Measurements from ENCODE around the gene NFKBIE.

Gene NFKBIE

GRCh38 chr6:44284867-44285266 is 19.5 kb upstream of the NFKBIE start:
- Histone ChIP-seq H3K36me3 (ENCODE audit: control insufficient read depth, insufficient read depth, low read length) (no peaks in the 10 kb centered on the region), H3K79me2 (no peaks in the 10 kb centered on the region), H3K27ac (no peak overlapping the region), H3K9me3 (ENCODE audit: control insufficient read depth, low read length) (no peaks in the 10 kb centered on the region), H3K4me2 (ENCODE audit: low read length) (no peak overlapping the region), H3K4me3 (ENCODE audit: low read depth, low read length) (no peak overlapping the region), H2AFZ (no peak overlapping the region), H3K27me3 (ENCODE audit: control insufficient read depth, insufficient read depth, low read length) (no peaks in the 10 kb centered on the region), H3K9ac (no peak overlapping the region), H3K4me1 (no peaks in the 10 kb centered on the region)
- no peak for TF ChIP-seq CTCF (IDR thresholded peaks at IDR 0.05)

GRCh38 chr6:44284121-44284520 is 18.8 kb upstream of the NFKBIE start:
- no peak overlapping the region for H3K4me3 ChIP-seq (ENCODE audit: low read depth, low read length)
- H3K4me1 ChIP-seq, result no peaks in the 10 kb centered on the region
- TF ChIP-seq CTCF (IDR thresholded peaks at IDR 0.05), result no peak
- no peak overlapping the region for H3K9ac ChIP-seq
- H3K9me3 ChIP-seq (ENCODE audit: control insufficient read depth, low read length), result no peaks in the 10 kb centered on the region
- no peak overlapping the region for H3K4me2 ChIP-seq (ENCODE audit: low read length)
- no peak overlapping the region for H3K27ac ChIP-seq
- no peaks in the 10 kb centered on the region for H3K36me3 ChIP-seq (ENCODE audit: control insufficient read depth, insufficient read depth, low read length)
- no peaks in the 10 kb centered on the region for H3K79me2 ChIP-seq
- no peaks in the 10 kb centered on the region for H3K27me3 ChIP-seq (ENCODE audit: control insufficient read depth, insufficient read depth, low read length)
- H2AFZ ChIP-seq, result no peak overlapping the region

GRCh38 chr6:44278774-44279697 is 13.7 kb upstream of the NFKBIE start:
- H3K36me3 ChIP-seq (ENCODE audit: control insufficient read depth, insufficient read depth, low read length), result no peaks in the 10 kb centered on the region
- H2AFZ ChIP-seq, result no peak overlapping the region
- no peaks in the 10 kb centered on the region for H3K9me3 ChIP-seq (ENCODE audit: control insufficient read depth, low read length)
- H3K27me3 ChIP-seq (ENCODE audit: control insufficient read depth, insufficient read depth, low read length), result no peaks in the 10 kb centered on the region
- H3K27ac ChIP-seq, result no peak overlapping the region
- H3K9ac ChIP-seq, result no peak overlapping the region
- H3K4me3 ChIP-seq (ENCODE audit: low read depth, low read length), result no peak overlapping the region
- no peaks in the 10 kb centered on the region for H3K79me2 ChIP-seq
- H3K4me1 ChIP-seq, result no peaks in the 10 kb centered on the region
- no peak for TF ChIP-seq CTCF (IDR thresholded peaks at IDR 0.05)
- H3K4me2 ChIP-seq (ENCODE audit: low read length), result no peak overlapping the region

GRCh38 chr6:44278315-44278714 is 13.0 kb upstream of the NFKBIE start:
- Histone ChIP-seq H3K4me3 (ENCODE audit: low read depth, low read length) (no peak overlapping the region), H3K27ac (no peak overlapping the region), H3K4me2 (ENCODE audit: low read length) (no peak overlapping the region), H3K9me3 (ENCODE audit: control insufficient read depth, low read length) (no peaks in the 10 kb centered on the region), H3K27me3 (ENCODE audit: control insufficient read depth, insufficient read depth, low read length) (no peaks in the 10 kb centered on the region), H2AFZ (no peak overlapping the region), H3K36me3 (ENCODE audit: control insufficient read depth, insufficient read depth, low read length) (no peaks in the 10 kb centered on the region), H3K79me2 (no peaks in the 10 kb centered on the region), H3K9ac (no peak overlapping the region), H3K4me1 (no peaks in the 10 kb centered on the region)
- TF ChIP-seq CTCF (IDR thresholded peaks at IDR 0.05), result no peak

- Histone ChIP-seq H3K27me3 (ENCODE audit: control insufficient read depth, insufficient read depth, low read length) (no peaks in the 10 kb centered on the region), H3K79me2 (no peaks in the 10 kb centered on the region), H3K4me3 (ENCODE audit: low read depth, low read length) (no peak overlapping the region)
Observed at GRCh38 chr6:44277763-44278162, 12.4 kb upstream of the NFKBIE start.

More at GRCh38 chr6:44277763-44278162, 12.4 kb upstream of the NFKBIE start:
- Histone ChIP-seq H2AFZ (no peak overlapping the region), H3K4me1 (no peaks in the 10 kb centered on the region), H3K27ac (no peak overlapping the region), H3K36me3 (ENCODE audit: control insufficient read depth, insufficient read depth, low read length) (no peaks in the 10 kb centered on the region), H3K4me2 (ENCODE audit: low read length) (no peak overlapping the region), H3K9ac (no peak overlapping the region), H3K9me3 (ENCODE audit: control insufficient read depth, low read length) (no peaks in the 10 kb centered on the region)
- TF ChIP-seq CTCF (IDR thresholded peaks at IDR 0.05), result no peak
